Transverse colon (tissue), 4 donors: ENCODE measurements around the gene LRWD1. TPM values are rescaled to one million over a fixed set of nuclear protein-coding genes. Genes with fewer than 3 reads are reported as not detected.

Source experiments
- DNase-seq: peaks from one replicate; pipeline ENCODE4 v3.0.0-alpha.2; 2019
- H3K27ac ChIP-seq, 4 donors: fragments of 200-600 bp; sonication (generic); 2 replicates each; pipeline ENCODE4 v1.5.1; 2016 to 2018; ENCODE audit warnings: inconsistent platforms in 4 of 4
- H3K27me3 ChIP-seq: fragments of 200-600 bp; sonication (generic); 2 replicates; pipeline ENCODE4 v1.5.1; 2017; ENCODE audit warnings: inconsistent platforms
- H3K36me3 ChIP-seq, 4 donors: fragments of 200-600 bp; sonication (generic); 2 replicates each; pipeline ENCODE4 v1.5.1; 2017 to 2019; ENCODE audit warnings: inconsistent platforms in 4 of 4
- H3K4me1 ChIP-seq, 4 donors: fragments of 200-600 bp; sonication (generic); 2 replicates each; pipeline ENCODE4 v1.5.1; 2017 to 2020; ENCODE audit warnings: inconsistent platforms in 4 of 4
- H3K4me3 ChIP-seq, 4 donors: fragments of 200-600 bp; sonication (generic); 1 replicate in 1 of 4; 2 replicates in 3 of 4; pipeline versions ENCODE4 v1.5.1 to v1.6.1; 2017 to 2019; ENCODE audit warnings: inconsistent platforms in 4 of 4
- H3K9me3 ChIP-seq, 2 donors: fragments of 200-600 bp; sonication (generic); 2 replicates each; pipeline ENCODE4 v1.5.1; 2017 to 2019; ENCODE audit warnings: inconsistent platforms in 2 of 2
- EP300 ChIP-seq: sonication (generic); formaldehyde crosslinking; IDR thresholded peaks from one replicate; pipeline ENCODE4 v1.6.1; 2017; ENCODE audit warnings: antibody characterized with exemption, low read depth
- POLR2A ChIP-seq: fragments of 450-650 bp; IDR thresholded peaks from one replicate; pipeline ENCODE4 v1.6.1; 2016; ENCODE audit warnings: antibody characterized with exemption, mild to moderate bottlenecking, moderate library complexity
- POLR2AphosphoS5 ChIP-seq, 3 donors: sonication (generic); formaldehyde crosslinking; IDR thresholded peaks; one replicate each; pipeline ENCODE4 v1.6.1; 2016; ENCODE audit warnings: antibody characterized with exemption in 3 of 3
- WGBS, 2 donors: methylation state at CpG; one replicate each; pipeline ENCODE4 v1.1.5; 2018; ENCODE audit warnings: low coverage in 1 of 2; 5-methylcytosine and 5-hydroxymethylcytosine counted together
- in situ Hi-C, 4 donors: fragments of 200-750 bp; cut with MboI; loops; one replicate each; pipeline versions ENCODE4 v1.15.0 to v1.15.1; 2017; ENCODE audit warnings: low sequenced_read_pairs in 3 of 4, low pct_ligation_motif_present in 1 of 4, low pct_unique_long_range_greater_than_20kb in 1 of 4
- intact Hi-C: fragments of 100-400 bp; cut with DNase I; formaldehyde crosslinking; loops from one replicate; pipeline ENCODE4 v1.15.1; 2023; ENCODE audit warnings: low total_unique reads
- total RNA-seq, 4 donors: library from RNA; depleted of rRNA; stranded (reverse); fragments of >200 nt; gene quantifications; one replicate each; pipeline ENCODE4 v1.1.0, GENCODE V29; 2016
- TF ChIP-seq, protein P1 (sequence below), 5 experiments: fragments of 200-600 bp in 3 of 5; fragments of 450-650 bp in 2 of 5; sonication (generic) in 3 of 5; IDR thresholded peaks; 1 replicate in 2 of 5; 2 replicates in 3 of 5; pipeline ENCODE4 v1.5.1; 2016 to 2017; ENCODE audit warnings: antibody characterized with exemption in 5 of 5, inconsistent platforms in 3 of 5, mild to moderate bottlenecking in 2 of 5, moderate library complexity in 1 of 5

The LRWD1 gene
- total RNA-seq, 4 donors from 2014 or later: 15.7 to 45.6 (median 18.4) TPM

DNA sequence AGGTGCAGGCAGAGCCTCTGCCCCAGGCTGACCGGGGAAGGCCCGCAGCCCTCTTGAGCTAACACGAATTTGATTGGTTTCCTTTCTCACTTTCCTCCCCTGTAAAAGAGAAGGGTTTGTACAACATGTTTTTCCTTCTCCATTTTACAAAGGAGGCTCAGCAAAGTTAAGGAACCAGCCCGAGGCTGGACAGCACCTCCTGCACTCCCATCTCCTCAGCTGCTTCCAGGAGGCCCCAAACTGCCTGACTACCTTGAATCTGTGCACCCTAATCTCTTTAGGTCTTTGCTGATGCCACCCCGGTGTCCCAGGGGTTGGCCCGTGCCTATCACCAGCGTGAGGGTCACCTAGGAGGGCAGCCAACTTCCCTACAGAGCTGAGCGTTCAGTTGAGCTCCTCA lies 4.3 kb upstream of the LRWD1 start:
- in situ Hi-C loops (loop anchor here in 1 of 4 donors (10.0 kb wide), 1 partner anchor 56 kb away; no protein-coding TSS in a partner anchor), intact Hi-C loops (no loop called here)
- 92% methylated on average over 8 of the region's 8 CpGs; no CpG with 5 or more reads in 1 of the 2 donors for WGBS, 2 donors
- no peaks in the 10 kb centered on the region for H3K9me3 ChIP-seq
- H3K27ac ChIP-seq: no peak overlapping the region
- peaks cover 0 to 28% (median 8%) of the 10 kb centered on the region in 4 donors for H3K36me3 ChIP-seq
- H3K4me1 ChIP-seq: peaks cover 7 to 10% (median 9%) of the 10 kb centered on the region in 4 donors
- TF ChIP-seq POLR2A (no peak), POLR2AphosphoS5 (IDR thresholded peaks at IDR 0.05) (no peak), EP300 (no peak)
- TF ChIP-seq, protein P1, sequence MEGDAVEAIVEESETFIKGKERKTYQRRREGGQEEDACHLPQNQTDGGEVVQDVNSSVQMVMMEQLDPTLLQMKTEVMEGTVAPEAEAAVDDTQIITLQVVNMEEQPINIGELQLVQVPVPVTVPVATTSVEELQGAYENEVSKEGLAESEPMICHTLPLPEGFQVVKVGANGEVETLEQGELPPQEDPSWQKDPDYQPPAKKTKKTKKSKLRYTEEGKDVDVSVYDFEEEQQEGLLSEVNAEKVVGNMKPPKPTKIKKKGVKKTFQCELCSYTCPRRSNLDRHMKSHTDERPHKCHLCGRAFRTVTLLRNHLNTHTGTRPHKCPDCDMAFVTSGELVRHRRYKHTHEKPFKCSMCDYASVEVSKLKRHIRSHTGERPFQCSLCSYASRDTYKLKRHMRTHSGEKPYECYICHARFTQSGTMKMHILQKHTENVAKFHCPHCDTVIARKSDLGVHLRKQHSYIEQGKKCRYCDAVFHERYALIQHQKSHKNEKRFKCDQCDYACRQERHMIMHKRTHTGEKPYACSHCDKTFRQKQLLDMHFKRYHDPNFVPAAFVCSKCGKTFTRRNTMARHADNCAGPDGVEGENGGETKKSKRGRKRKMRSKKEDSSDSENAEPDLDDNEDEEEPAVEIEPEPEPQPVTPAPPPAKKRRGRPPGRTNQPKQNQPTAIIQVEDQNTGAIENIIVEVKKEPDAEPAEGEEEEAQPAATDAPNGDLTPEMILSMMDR (IDR thresholded peaks at IDR 0.05): no peak
- no peak overlapping the region for H3K4me3 ChIP-seq
- DNase-seq: no peak
- H3K27me3 ChIP-seq: no peaks in the 10 kb centered on the region

DNA sequence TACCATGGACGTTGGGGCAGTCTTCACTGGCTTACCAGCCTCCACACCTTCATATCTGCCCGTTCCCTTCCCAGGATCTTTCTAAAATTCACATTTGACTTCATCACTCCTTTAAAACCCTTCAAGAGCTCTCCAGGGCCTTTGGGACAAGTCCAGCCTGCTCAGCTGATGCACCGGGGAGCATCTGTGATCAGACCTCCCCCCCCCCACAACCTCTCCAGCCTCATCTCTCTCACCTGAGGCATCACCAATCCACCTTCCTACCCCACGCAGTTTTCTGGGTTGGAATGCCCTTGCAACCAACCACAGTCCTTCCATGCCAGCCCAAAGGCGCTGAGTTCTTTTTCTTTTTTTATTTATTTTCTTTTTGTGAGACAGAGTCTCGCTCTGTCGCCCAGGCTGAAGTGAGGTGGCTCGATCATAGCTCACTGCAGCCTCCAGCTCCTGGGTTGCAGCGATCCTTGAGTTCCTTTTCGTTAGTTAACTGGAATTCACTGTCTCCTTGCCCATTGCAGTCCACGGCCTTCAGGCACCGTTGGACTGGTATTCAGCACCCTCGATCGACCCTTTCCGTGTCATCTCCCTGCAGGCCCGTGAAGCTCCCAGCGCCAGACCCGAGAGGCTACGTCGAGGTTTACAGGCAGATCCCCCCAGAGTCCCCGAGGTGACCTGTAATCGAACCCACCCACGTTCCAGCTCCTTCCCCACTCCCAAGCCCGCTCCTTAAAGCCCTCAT lies 775 bp upstream of the LRWD1 start:
- H3K4me3 ChIP-seq: peak overlapping the region; percentile 61 to 100 (median 95)
- no peak for DNase-seq
- no peaks in the 10 kb centered on the region for H3K9me3 ChIP-seq
- in situ Hi-C loops: loop anchor here in 1 of 4 donors (10.0 kb wide), 1 partner anchor 59 kb away; no protein-coding TSS in a partner anchor
- peak overlapping the region; percentile 81 to 91 (median 84) for H3K27ac ChIP-seq
- peaks cover 13 to 24% (median 16%) of the 10 kb centered on the region in 4 donors for H3K4me1 ChIP-seq
- H3K36me3 ChIP-seq: peaks cover 0 to 5% (median 0%) of the 10 kb centered on the region in 4 donors
- H3K27me3 ChIP-seq: no peaks in the 10 kb centered on the region
- WGBS, 2 donors: 12 to 13% methylated on average over 6 to 24 of the region's 24 CpGs
- intact Hi-C loops: no loop called here
- TF ChIP-seq, protein P1 (IDR thresholded peaks at IDR 0.05): no peak
- no peak for TF ChIP-seq POLR2A
- no peak for TF ChIP-seq EP300
- no peak for TF ChIP-seq POLR2AphosphoS5 (IDR thresholded peaks at IDR 0.05)

DNA sequence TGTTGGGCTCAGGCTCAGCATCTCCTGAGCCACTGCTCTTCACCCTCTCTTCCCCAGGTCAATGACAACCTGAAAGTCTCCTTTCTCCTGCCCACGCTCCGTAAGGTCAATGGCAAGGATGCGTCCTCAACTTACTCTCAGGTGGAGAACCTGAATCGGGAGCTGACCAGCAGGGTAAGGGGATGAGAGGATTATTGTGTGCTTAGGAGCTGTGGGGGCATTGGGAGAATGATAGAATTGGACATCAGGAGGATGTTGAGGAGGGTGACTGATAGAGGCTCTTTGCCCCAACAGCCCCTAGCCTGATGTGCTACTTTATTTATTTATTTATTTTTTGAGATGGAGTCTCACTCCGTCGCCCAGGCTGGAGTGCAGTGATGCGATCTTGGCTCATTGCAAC lies 1.3 kb downstream of the LRWD1 start:
- no peak for DNase-seq
- no peak overlapping the region for H3K27ac ChIP-seq
- in situ Hi-C loops: loop anchor here in 1 of 4 donors (10.0 kb wide), 1 partner anchor 61 kb away; no protein-coding TSS in a partner anchor
- H3K27me3 ChIP-seq: no peaks in the 10 kb centered on the region
- 89 to 92% methylated on average over 5 to 7 of the region's 7 CpGs for WGBS, 2 donors
- intact Hi-C loops: no loop called here
- peak overlapping the region in 2 of 4 donors; percentile 91 to 100 for H3K4me3 ChIP-seq
- H3K4me1 ChIP-seq: peaks cover 14 to 37% (median 24%) of the 10 kb centered on the region in 4 donors
- H3K36me3 ChIP-seq: no peaks in the 10 kb centered on the region
- no peaks in the 10 kb centered on the region for H3K9me3 ChIP-seq
- no peak for TF ChIP-seq POLR2A
- TF ChIP-seq EP300: no peak
- TF ChIP-seq POLR2AphosphoS5 (IDR thresholded peaks at IDR 0.05): no peak
- TF ChIP-seq, protein P1 (IDR thresholded peaks at IDR 0.05): no peak

DNA sequence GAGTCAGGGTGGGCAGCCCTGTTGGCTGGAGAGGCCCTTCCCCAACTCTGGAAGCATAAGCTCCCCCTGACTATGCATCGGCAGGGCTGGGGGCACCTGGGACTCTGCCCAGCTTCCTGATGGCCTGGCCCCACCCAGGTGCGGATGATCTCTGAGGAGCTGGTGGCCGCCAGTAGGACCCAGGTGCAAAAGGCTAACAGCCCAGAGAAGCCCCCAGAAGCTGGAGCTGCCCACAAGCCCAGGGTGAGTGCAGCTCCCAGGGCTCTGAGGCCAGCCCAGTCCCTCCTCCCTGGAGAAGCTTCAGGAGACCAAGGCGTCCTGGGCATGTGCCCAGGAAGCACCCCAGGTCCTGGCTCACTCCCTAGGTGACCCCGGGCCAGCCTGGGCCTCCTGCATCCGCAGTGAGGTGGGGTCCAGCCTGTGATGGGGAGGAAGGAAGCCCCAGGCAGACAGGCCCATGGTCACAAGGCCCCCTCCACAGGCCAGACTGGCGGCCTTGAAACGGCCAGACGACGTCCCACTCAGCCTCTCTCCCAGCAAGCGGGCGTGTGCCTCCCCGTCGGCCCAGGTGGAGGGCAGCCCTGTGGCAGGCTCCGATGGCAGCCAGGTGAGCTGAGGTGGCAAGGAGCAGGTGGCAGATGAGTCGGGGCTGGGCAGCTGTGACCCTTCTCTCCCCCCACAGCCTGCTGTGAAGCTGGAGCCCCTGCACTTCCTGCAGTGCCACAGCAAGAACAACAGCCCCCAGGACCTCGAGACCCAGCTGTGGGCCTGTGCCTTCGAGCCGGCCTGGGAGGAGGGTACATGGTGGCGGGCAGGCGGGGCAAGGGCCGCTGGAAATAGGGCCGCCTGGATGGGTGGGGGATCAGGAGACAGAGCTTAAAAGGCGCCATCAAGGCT lies 3.0 kb downstream of the LRWD1 start:
- TF ChIP-seq POLR2A: no peak
- no peak for TF ChIP-seq POLR2AphosphoS5 (IDR thresholded peaks at IDR 0.05)
- TF ChIP-seq, protein P1 (IDR thresholded peaks at IDR 0.05): no peak
- no peak for TF ChIP-seq EP300
- 90% methylated on average over 13 of the region's 24 CpGs; no CpG with 5 or more reads in 1 of the 2 donors for WGBS, 2 donors
- no peak overlapping the region for H3K27ac ChIP-seq
- no peaks in the 10 kb centered on the region for H3K9me3 ChIP-seq
- no peaks in the 10 kb centered on the region for H3K36me3 ChIP-seq
- H3K27me3 ChIP-seq: no peaks in the 10 kb centered on the region
- in situ Hi-C loops (loop anchor here in 1 of 4 donors (10.0 kb wide), 1 partner anchor 63 kb away; no protein-coding TSS in a partner anchor), intact Hi-C loops (no loop called here)
- no peak overlapping the region for H3K4me3 ChIP-seq
- peaks cover 14 to 37% (median 26%) of the 10 kb centered on the region in 4 donors for H3K4me1 ChIP-seq
- DNase-seq: no peak
